Measurements from ENCODE around the gene MYL9. TPM values are rescaled to one million over a fixed set of nuclear protein-coding genes. Genes with fewer than 3 reads are reported as not detected.

The MYL9 gene
- polyA plus RNA-seq, 1 of the 3 experiments (the other 2 are of a cell fraction) = not detected

DNA sequence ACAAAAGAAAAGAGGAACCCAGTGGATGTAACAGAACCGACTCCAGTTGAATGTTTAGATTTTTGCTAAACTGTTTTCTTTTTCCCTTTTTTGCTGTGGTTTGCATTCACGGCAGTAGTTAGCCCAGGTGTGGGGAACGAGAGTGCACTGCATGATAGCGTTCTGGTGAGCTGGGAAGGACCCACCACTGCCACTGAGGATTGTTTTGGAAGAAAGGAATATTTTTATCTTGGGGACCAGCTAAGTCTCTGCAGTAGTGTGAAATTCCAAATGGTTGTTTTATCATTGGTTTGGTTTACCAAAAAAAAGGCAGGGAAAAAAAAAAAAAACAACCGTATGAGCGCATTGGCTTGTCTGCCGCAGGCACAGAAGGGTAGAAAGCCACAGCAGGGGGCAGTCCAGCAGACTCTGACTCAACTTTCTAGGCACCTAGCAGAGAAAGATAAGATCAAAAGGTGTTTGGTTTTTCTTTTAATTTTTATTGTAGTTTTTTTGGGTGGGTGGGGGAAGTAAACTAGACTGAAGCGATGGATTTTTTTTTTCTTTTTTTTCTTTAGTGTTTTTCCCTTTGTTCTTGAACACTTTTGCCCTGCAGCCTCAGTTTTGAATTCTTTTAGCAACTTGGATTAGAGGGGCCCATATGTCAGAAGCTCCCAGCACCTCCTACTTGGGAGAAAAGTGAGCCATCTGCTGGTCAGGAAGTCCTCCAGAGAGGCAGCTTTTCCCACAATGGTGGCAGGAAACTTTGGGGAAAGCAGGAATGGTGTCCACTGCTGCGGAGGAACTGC is 50.7 kb downstream of the MYL9 start:
- Histone ChIP-seq H3K9me2 (no peaks in the 10 kb centered on the region), H3K9me3 (no peaks in the 10 kb centered on the region), H3K9ac (no peak overlapping the region), H4K20me1 (ENCODE audit: insufficient read depth) (no peaks in the 10 kb centered on the region), H3K4me1 (ENCODE audit: control insufficient read depth in 1 of 2, insufficient read depth in 2 of 2, low read depth in 1 of 2, low read length in 1 of 2) (no peaks in the 10 kb centered on the region), H3K27me3 (ENCODE audit: insufficient read depth) (no peaks in the 10 kb centered on the region), H3K36me3 (replicated peaks in 1 of 2; ENCODE audit: control insufficient read depth in 1 of 2, insufficient read depth in 2 of 2, low read length in 1 of 2) (peaks cover 5 to 8% of the 10 kb centered on the region in 2 experiments), H3K27ac (ENCODE audit: low read depth in 2 of 2, low read length in 1 of 2) (no peak overlapping the region), H3K4me3 (ENCODE audit: low read depth in 2 of 2, low read length in 1 of 2) (no peak overlapping the region), H2AFZ (ENCODE audit: low read depth) (no peak overlapping the region), H3K79me2 (ENCODE audit: insufficient read depth) (no peaks in the 10 kb centered on the region), H3K4me2 (no peak overlapping the region), H3F3A (replicated peaks; ENCODE audit: insufficient read depth) (peaks cover 3% of the 10 kb centered on the region)
- peak; percentile 46 for DNase-seq
- ChIA-PET CTCF (interaction anchor here (0.7 to 4.7 kb wide), 15 partner anchors 9 to 162 kb away, joined by 3 to 37 read pairs (median 3); partner anchors contain the start of gene RAB5IF), POLR2A (no interaction called here)
- TF ChIP-seq GATA2 (CRISPR knock-in tag; IDR thresholded peaks at IDR 0.05) (no peak), FOXJ3 (CRISPR knock-in tag; IDR thresholded peaks at IDR 0.05) (no peak), RXRA (IDR thresholded peaks at IDR 0.05; ENCODE audit: borderline replicate concordance, low read depth) (no peak), SMC3 (IDR thresholded peaks at IDR 0.05; ENCODE audit: low read depth, low read length) (peak; percentile 63), RAD21 (IDR thresholded peaks at IDR 0.05; ENCODE audit: low read length) (peak; percentile 55)
- TF ChIP-seq, protein P1, sequence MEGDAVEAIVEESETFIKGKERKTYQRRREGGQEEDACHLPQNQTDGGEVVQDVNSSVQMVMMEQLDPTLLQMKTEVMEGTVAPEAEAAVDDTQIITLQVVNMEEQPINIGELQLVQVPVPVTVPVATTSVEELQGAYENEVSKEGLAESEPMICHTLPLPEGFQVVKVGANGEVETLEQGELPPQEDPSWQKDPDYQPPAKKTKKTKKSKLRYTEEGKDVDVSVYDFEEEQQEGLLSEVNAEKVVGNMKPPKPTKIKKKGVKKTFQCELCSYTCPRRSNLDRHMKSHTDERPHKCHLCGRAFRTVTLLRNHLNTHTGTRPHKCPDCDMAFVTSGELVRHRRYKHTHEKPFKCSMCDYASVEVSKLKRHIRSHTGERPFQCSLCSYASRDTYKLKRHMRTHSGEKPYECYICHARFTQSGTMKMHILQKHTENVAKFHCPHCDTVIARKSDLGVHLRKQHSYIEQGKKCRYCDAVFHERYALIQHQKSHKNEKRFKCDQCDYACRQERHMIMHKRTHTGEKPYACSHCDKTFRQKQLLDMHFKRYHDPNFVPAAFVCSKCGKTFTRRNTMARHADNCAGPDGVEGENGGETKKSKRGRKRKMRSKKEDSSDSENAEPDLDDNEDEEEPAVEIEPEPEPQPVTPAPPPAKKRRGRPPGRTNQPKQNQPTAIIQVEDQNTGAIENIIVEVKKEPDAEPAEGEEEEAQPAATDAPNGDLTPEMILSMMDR (IDR thresholded peaks at IDR 0.05) = peak; percentile 63
- 93% methylated on average over 9 of the region's 9 CpGs for WGBS (ENCODE audit: low lambda C conversion rate)

DNA sequence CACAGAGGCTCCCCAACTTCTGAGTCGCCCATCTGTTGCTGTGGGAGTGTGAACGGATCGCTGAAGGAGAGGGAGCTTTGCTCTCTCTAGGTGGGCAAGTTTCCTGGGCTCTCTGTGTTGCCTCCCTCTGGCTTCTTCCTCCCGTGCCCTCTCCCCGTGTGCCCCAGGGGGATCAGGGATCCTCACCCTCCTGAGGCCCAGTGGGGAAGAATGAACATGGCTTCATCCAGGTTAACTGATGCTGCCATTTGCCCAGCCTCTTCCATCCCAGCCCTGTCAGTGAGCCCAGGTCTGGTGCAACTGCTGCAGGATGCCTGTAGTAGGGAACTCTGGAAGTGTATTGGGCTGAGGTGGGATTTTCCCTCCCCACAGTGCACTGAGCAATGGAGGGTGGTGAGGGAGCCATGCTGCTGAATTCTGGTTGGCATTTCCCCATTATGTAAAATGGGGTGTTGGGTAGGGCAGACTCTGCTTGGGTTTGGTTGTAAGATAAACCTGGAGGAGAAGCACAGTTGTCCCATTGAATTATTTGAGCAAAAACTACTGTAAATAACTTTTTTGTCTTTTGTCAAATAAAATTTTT is 52.1 kb downstream of the MYL9 start:
- no peak overlapping the region for H3K27ac ChIP-seq (ENCODE audit: low read depth in 2 of 2, low read length in 1 of 2)
- no peaks in the 10 kb centered on the region for H3K9me3 ChIP-seq
- H3K36me3 ChIP-seq (replicated peaks in 1 of 2; ENCODE audit: control insufficient read depth in 1 of 2, insufficient read depth in 2 of 2, low read length in 1 of 2) = peaks cover 5 to 8% of the 10 kb centered on the region in 2 experiments
- WGBS (ENCODE audit: low lambda C conversion rate) = 87% methylated on average over 5 of the region's 5 CpGs
- H3K4me1 ChIP-seq (ENCODE audit: control insufficient read depth in 1 of 2, insufficient read depth in 2 of 2, low read depth in 1 of 2, low read length in 1 of 2) = no peaks in the 10 kb centered on the region
- H3K4me2 ChIP-seq = no peak overlapping the region
- H3K27me3 ChIP-seq (ENCODE audit: insufficient read depth) = no peaks in the 10 kb centered on the region
- ChIA-PET POLR2A (no interaction called here), CTCF (interaction anchor here (1.2 to 4.7 kb wide), 5 partner anchors 11 to 120 kb away, joined by 3 to 37 read pairs (median 5); partner anchors contain the start of gene RAB5IF)
- no peak overlapping the region for H3K4me3 ChIP-seq (ENCODE audit: low read depth in 2 of 2, low read length in 1 of 2)
- no peaks in the 10 kb centered on the region for H3K79me2 ChIP-seq (ENCODE audit: insufficient read depth)
- H2AFZ ChIP-seq (ENCODE audit: low read depth) = no peak overlapping the region
- H4K20me1 ChIP-seq (ENCODE audit: insufficient read depth) = no peaks in the 10 kb centered on the region
- TF ChIP-seq, protein P2, sequence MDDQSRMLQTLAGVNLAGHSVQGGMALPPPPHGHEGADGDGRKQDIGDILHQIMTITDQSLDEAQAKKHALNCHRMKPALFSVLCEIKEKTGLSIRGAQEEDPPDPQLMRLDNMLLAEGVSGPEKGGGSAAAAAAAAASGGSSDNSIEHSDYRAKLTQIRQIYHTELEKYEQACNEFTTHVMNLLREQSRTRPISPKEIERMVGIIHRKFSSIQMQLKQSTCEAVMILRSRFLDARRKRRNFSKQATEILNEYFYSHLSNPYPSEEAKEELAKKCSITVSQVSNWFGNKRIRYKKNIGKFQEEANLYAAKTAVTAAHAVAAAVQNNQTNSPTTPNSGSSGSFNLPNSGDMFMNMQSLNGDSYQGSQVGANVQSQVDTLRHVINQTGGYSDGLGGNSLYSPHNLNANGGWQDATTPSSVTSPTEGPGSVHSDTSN (IDR thresholded peaks at IDR 0.05) = no peak
- TF ChIP-seq RXRA (IDR thresholded peaks at IDR 0.05; ENCODE audit: borderline replicate concordance, low read depth) (no peak), CHD2 (IDR thresholded peaks at IDR 0.05; ENCODE audit: low read length, partially characterized antibody) (no peak)
- no peak for DNase-seq
- H3F3A ChIP-seq (replicated peaks; ENCODE audit: insufficient read depth) = peaks cover 3% of the 10 kb centered on the region
- H3K9ac ChIP-seq = no peak overlapping the region
- no peaks in the 10 kb centered on the region for H3K9me2 ChIP-seq

Data from SK-N-SH (cell line).